MV-4-11 (cell line): Measurements from ENCODE around the gene MICALL2.

Experiments used
- DNase-seq: peaks from one replicate; lab custom pipeline; 2025; lab: John Stamatoyannopoulos, UW

The MICALL2 gene

GRCh38 chr7:1394371-1394770 is 64.9 kb downstream of the MICALL2 start:
- no peak for DNase-seq

- no peak for DNase-seq
Observed at GRCh38 chr7:1393421-1393820, 65.8 kb downstream of the MICALL2 start.

- no peak for DNase-seq
Observed at GRCh38 chr7:1392556-1392955, 66.7 kb downstream of the MICALL2 start.

- DNase-seq = no peak
Observed at GRCh38 chr7:1391449-1391848, 67.8 kb downstream of the MICALL2 start.

- no peak for DNase-seq
Observed at GRCh38 chr7:1388703-1389335, 70.5 kb downstream of the MICALL2 start.

- no peak for DNase-seq
Observed at GRCh38 chr7:1388021-1388702, 71.1 kb downstream of the MICALL2 start.

- no peak for DNase-seq
Observed at GRCh38 chr7:1387261-1387660, 72.0 kb downstream of the MICALL2 start.

- DNase-seq = no peak
Observed at GRCh38 chr7:1386623-1387220, 72.5 kb downstream of the MICALL2 start.

GRCh38 chr7:1385809-1386622 is 73.3 kb downstream of the MICALL2 start:
- DNase-seq = no peak

GRCh38 chr7:1385086-1385808 is 74.0 kb downstream of the MICALL2 start:
- DNase-seq = no peak
